Sigmoid colon (tissue), 4 donors: ENCODE data around the gene RTF1.

Experiments
- CTCF ChIP-seq, 4 experiments: fragments of 450-650 bp in 3 of 4; fragments of 200-600 bp in 1 of 4; IDR thresholded peaks; one replicate each; pipeline ENCODE4 v1.5.1; 2016 to 2019; ENCODE audit warnings: antibody characterized with exemption in 4 of 4, mild to moderate bottlenecking in 3 of 4, moderate library complexity in 2 of 4
- EP300 ChIP-seq, 4 donors: sonication (generic); formaldehyde crosslinking; IDR thresholded peaks; one replicate each; pipeline ENCODE4 v1.6.1; 2017; ENCODE audit warnings: antibody characterized with exemption in 4 of 4
- POLR2A ChIP-seq, 2 donors: fragments of 450-650 bp; IDR thresholded peaks; one replicate each; pipeline ENCODE4 v1.6.1; 2016; ENCODE audit warnings: antibody characterized with exemption in 2 of 2, mild to moderate bottlenecking in 2 of 2, moderate library complexity in 2 of 2
- POLR2AphosphoS5 ChIP-seq, 4 donors: sonication (generic); formaldehyde crosslinking; IDR thresholded peaks; one replicate each; pipeline ENCODE4 v1.6.1; 2017; ENCODE audit warnings: antibody characterized with exemption in 4 of 4

GRCh38 chr15:41530363-41530956 lies 113.6 kb downstream of the RTF1 start:
- TF ChIP-seq CTCF (IDR thresholded peaks at IDR 0.05) = no peak
- no peak for TF ChIP-seq POLR2AphosphoS5 (IDR thresholded peaks at IDR 0.05)
- TF ChIP-seq POLR2A (IDR thresholded peaks at IDR 0.05) = no peak
- TF ChIP-seq EP300 (IDR thresholded peaks at IDR 0.05) = no peak
